GM18858 (cell line): ENCODE results near the gene EPHB2.
"Not testable (repeated sequence)": the region's sequence is repeated elsewhere in the genome, so short reads cannot be mapped to it uniquely, and the experiment has no call there.

ENCODE experiments used
- ATAC-seq: cut with Tn5 transposase; IDR thresholded peaks from one replicate; pipeline ENCODE4 v1.9.1; 2021; ENCODE audit not compliant: unreplicated experiment

Gene EPHB2

GRCh38 chr1:22932803-22933470, 222.3 kb downstream of the EPHB2 start:
- no peak for ATAC-seq

- ATAC-seq: no peak
Measured at GRCh38 chr1:22935433-22935832, 224.8 kb downstream of the EPHB2 start.

- ATAC-seq: no peak
Measured at GRCh38 chr1:22936681-22937080, 226.0 kb downstream of the EPHB2 start.

- no peak for ATAC-seq
Measured at GRCh38 chr1:22941257-22941656, 230.6 kb downstream of the EPHB2 start.

GRCh38 chr1:22944346-22945055, 233.9 kb downstream of the EPHB2 start:
- ATAC-seq: no peak

GRCh38 chr1:22945171-22945570, 234.5 kb downstream of the EPHB2 start:
- not testable (repeated sequence) for ATAC-seq

- ATAC-seq: no peak
Measured at GRCh38 chr1:22949822-22950331, 239.2 kb downstream of the EPHB2 start.

- no peak for ATAC-seq
Measured at GRCh38 chr1:22951796-22952195, 241.2 kb downstream of the EPHB2 start.

- no peak for ATAC-seq
Measured at GRCh38 chr1:22952694-22953056, 242.0 kb downstream of the EPHB2 start.

- ATAC-seq: no peak
Measured at GRCh38 chr1:22953057-22953739, 242.6 kb downstream of the EPHB2 start.

GRCh38 chr1:22953740-22954141, 243.1 kb downstream of the EPHB2 start:
- no peak for ATAC-seq

GRCh38 chr1:22955146-22955545, 244.5 kb downstream of the EPHB2 start:
- ATAC-seq: no peak

GRCh38 chr1:22957066-22957465, 246.4 kb downstream of the EPHB2 start:
- ATAC-seq: no peak

- no peak for ATAC-seq
Measured at GRCh38 chr1:22958556-22958955, 247.9 kb downstream of the EPHB2 start.

GRCh38 chr1:22959545-22960360, 249.1 kb downstream of the EPHB2 start:
- no peak for ATAC-seq

- ATAC-seq: no peak
Measured at GRCh38 chr1:22962558-22962957, 251.9 kb downstream of the EPHB2 start.

- ATAC-seq: no peak
Measured at GRCh38 chr1:22963044-22963677, 252.5 kb downstream of the EPHB2 start.

- ATAC-seq: no peak
Measured at GRCh38 chr1:22966309-22966708, 255.7 kb downstream of the EPHB2 start.

- ATAC-seq: no peak
Measured at GRCh38 chr1:22967833-22968232, 257.2 kb downstream of the EPHB2 start.

GRCh38 chr1:22969304-22969709, 258.7 kb downstream of the EPHB2 start:
- no peak for ATAC-seq

- no peak for ATAC-seq
Measured at GRCh38 chr1:22970096-22970495, 259.5 kb downstream of the EPHB2 start.
